GDM1 (cell line): ENCODE measurements around the gene PPP1R37.

Experiments
- DNase-seq: peaks from one replicate; lab custom pipeline; 2025; lab: John Stamatoyannopoulos, UW

PPP1R37 gene, protein sequence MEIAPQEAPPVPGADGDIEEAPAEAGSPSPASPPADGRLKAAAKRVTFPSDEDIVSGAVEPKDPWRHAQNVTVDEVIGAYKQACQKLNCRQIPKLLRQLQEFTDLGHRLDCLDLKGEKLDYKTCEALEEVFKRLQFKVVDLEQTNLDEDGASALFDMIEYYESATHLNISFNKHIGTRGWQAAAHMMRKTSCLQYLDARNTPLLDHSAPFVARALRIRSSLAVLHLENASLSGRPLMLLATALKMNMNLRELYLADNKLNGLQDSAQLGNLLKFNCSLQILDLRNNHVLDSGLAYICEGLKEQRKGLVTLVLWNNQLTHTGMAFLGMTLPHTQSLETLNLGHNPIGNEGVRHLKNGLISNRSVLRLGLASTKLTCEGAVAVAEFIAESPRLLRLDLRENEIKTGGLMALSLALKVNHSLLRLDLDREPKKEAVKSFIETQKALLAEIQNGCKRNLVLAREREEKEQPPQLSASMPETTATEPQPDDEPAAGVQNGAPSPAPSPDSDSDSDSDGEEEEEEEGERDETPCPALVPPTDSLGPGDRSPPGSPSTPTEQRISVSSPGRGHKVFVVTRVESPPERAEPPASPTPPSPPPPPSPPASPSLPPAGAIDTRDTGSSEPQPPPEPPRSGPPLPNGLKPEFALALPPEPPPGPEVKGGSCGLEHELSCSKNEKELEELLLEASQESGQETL

DNA sequence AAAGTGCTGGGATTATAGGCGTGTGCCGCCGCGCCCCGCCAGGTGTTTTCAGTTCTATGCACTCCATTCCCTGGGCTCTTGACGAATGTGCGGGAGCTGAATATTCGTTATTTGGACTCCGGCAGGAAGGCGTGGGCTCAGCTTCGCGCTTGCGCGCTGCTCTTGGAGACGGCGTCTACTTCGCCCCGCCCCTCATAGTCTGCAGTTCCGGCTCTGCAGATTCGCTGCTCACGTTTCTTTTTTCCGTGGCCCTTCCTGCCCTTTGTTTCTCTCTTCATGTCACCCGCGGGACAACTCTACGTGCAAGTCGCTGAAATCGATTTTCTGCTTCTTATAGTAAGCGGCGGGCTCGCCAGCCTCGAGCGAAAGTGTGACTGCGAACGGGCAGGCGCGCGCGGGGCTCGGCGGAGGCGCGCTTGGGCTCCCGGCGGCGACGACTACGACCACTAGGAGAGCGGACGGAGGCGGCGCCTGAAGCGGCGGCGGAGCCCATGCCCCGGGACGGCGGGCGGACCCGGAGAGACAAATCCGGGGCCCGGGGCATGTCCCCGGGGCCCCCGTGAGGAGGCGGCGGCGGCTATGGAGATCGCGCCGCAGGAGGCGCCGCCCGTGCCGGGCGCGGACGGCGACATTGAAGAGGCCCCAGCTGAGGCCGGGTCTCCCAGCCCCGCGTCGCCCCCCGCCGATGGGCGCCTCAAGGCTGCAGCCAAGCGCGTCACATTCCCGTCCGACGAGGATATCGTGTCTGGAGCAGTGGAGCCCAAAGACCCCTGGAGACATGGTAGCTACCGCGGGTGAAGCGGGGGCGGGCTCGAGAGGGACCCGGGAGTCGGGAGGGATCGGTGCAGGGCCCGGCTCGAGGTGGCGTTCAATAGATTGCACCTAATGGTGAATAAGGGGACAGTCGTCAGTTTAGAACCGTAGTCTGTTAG lies at the start of gene PPP1R37:
Gene PPP1R37, plus strand, starts transcription at position 433 of the 932 bp plus-strand sequence. Its CDS starts 147 bp downstream, at position 580.
- DNase-seq = peak; percentile 76

- no peak for DNase-seq
Measured at GRCh38 chr19:45045671-45046353, 47.2 kb upstream of the PPP1R37 start.

GRCh38 chr19:45046355-45046754 lies 46.6 kb upstream of the PPP1R37 start:
- no peak for DNase-seq

DNA sequence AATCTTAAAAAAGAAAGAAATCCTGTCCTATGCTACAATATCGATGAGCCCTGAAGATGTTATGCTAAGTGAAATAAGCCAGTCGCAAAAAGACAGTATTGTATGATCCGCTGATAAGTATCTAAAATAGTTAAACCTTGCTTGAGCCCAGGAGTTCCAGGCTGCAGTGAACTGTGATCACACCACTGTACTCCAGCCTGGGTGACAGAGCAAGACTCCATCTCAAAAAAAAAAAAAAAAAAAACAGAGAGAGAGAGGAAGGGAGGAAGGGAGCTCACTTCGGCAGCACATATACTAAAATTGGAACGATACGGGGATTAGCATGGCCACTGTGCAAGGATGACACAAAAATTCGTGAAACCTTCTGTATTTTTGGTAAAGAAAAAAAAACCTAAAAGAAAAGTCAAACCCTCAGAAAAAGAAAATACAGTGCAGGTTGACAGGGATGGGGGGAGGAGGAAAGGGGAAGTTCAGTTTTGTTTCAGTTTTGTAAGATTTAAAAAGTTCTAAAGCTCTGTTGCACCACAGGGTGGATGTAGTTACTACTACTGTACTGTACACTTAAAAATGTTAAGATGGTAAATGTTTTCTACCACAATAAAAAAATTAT lies 45.7 kb upstream of the PPP1R37 start:
- DNase-seq = no peak

- DNase-seq = no peak
Measured at GRCh38 chr19:45049073-45049736, 43.8 kb upstream of the PPP1R37 start.

GRCh38 chr19:45050036-45050435 lies 42.9 kb upstream of the PPP1R37 start:
- DNase-seq = no peak

GRCh38 chr19:45051929-45052579 lies 40.9 kb upstream of the PPP1R37 start:
- DNase-seq = no peak

DNA sequence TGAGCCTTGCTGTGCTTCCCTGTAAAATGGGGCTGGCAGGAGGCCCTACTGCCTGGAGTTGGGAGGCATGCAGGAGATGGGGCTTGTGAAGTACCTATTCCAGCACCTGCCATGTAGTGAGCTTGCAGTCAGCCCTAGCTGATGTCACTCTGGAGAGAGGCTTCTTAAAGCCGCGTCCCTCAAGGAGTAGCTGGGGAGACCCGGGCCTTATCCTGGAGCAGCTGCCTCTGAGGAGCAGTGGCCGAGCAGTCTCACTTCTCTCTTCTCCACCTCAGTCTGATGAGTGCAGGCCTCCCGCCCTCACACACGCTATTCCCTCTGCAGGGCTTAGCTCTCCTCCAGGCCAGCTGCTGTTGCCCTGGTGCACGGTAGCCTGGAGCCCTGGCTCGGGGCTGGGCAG lies 36.1 kb upstream of the PPP1R37 start:
- DNase-seq = no peak

GRCh38 chr19:45057444-45057843 lies 35.5 kb upstream of the PPP1R37 start:
- DNase-seq = no peak

DNA sequence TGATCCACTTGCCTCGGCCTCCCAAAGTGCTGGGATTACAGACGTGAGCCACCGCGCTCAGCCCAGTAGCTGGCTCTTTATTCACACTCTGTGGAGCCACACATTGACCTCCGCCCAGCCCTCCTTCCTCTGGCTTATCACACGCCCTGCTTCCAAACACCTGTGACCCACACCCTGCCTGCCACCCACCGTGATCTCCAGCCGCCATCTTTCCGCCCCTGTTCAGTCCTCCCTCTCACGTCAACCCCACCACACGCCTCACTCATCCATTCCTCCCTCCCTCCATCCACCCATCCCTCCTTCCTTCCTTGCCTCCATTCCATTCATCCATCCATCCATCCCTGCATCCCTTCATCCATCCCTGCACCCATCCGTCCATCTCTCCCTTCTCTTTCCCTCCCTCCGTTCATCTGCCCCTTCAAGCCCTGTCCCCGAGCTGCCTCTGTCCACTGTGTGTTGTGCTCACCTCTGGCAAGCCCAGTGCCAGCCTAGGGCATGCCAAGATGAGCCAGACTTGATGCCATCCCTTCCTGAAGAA lies 34.3 kb upstream of the PPP1R37 start:
- DNase-seq = no peak

DNA sequence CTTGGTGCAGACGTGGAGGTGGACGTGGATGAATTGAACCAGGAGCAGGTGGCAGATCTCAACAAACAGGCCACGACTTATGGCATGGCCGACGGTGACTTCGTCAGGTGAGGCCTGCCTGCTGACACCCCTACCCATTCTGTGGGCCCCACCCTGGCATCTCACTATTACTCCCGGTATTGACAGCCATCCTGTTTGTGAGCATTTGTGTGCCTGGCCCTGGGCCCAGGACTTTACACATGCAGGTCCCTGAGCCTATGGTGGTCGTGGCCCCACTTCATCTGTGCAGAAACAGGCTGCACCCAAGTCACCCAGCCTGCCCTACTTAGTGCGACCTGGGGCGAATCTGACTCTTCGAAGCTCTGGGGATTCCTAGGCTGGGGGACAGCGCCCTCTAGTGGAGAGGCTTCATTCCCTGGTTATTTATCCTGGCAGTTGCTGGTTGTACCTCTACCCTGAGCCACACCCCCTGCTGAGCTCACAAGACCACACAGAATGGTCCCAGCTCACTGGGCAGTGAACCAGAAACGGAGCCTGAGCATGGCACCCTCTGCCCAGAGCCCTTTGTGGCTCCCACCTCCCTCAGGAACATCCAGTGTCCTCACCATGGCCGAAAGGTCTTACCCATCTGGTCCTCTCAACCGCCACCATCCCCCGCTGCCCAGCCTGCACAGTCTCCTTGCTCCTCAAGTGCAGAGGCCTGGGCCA lies 33.6 kb upstream of the PPP1R37 start:
- peak; percentile 50 for DNase-seq

DNA sequence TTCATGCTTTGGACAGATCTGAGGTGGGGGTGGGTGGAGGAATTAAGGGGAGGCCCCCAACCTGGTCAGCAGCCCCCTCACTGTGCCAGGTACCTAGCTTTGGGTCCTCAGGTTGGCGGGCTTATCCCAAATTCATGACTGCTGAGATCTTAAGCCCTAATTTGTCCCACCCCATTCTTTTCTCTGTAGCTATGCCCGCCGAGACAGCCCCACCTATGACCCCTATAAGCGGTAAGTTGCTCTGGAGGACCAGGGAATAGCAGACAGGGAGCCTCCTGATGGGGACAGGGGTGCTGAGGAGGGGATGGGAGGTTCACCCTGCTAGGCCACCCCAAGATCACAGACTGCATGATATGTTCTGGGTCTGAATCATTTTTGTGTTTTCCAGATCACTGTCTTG lies 31.0 kb upstream of the PPP1R37 start:
- no peak for DNase-seq

DNA sequence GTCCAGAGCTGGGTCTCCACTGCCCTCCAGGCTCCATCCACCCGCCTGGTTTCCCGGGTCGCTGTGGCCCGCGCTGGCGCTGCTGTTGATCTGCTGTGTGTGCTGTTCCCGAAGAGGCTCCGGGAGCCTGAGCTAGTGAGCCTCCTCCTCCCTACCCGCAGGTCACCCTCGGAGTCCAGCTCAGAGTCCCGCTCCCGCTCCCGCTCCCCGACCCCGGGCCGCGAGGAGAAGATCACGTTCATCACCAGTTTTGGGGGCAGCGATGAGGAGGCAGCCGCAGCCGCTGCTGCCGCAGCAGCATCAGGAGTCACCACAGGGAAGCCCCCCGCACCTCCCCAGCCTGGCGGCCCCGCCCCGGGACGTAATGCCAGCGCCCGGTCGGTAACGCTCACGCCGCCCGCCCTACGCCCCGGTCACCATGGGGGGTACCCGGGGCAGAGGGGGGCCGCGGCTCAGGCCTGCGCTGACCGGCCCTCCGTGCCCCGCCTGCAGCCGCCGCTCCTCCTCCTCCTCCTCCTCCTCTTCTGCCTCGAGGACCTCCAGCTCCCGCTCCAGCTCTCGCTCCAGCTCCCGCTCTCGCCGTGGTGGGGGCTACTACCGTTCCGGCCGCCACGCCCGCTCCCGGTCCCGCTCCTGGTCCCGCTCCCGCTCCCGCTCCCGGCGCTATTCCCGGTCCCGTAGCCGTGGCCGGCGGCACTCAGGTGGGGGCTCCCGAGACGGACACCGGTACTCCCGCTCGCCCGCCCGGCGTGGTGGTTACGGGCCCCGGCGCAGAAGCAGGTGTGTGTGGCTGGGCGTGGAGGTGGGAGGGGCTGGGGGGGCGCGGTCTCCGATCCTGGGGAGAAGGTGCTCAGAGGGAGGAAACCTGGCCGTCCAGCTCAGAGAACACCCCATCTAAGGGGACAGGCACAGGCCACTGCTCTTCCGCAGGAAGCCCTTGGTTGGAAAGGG lies 28.9 kb upstream of the PPP1R37 start:
- DNase-seq = no peak

GRCh38 chr19:45066921-45067661 lies 25.9 kb upstream of the PPP1R37 start:
- DNase-seq = no peak

DNA sequence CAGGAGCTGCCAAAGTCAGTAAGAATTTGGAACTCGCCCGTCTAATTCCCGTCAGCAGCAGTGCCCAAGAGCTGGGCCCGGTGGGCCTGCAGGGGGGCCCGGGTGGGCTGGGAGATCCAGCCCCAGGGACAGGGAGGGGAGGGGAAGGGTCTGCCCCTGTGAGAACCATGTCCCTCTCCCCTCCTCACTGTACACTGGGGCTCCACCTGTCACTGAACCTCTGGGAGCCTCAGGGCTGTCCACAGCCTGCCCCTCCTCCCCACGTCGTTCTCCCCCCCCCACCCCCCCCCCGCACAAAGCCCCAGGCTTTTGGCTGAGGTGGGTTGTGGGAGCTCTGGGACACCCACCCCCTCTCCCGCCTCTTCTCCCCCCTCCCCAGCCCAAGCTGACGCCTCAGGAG lies 24.9 kb upstream of the PPP1R37 start:
- no peak for DNase-seq

- DNase-seq = no peak
Measured at GRCh38 chr19:45069056-45069455, 23.9 kb upstream of the PPP1R37 start.

DNA sequence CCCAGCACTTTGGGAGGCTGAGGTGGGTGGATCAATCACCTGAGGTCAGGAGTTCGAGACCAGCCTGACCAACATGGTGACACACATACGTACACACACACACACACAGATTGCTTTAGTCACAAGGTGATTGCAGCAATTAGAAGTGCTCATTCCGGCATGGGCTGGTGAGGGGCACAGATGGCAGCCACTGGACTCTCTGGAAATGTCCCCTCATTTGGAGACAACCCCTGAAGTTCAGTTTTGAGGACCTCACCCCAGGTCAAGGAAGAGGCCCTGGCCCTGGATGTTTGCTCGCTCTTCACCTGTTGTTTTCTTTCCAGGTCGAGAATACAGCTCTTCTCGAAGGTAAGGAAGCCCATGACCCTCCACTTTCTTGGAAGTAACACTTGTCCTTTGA lies 22.8 kb upstream of the PPP1R37 start:
- DNase-seq = no peak
